Neural cell (in vitro differentiated cells): ENCODE data around the gene DPPA4. TPM values are rescaled to one million over a fixed set of nuclear protein-coding genes. Genes with fewer than 3 reads are reported as not detected.

Experiments
- H2AFZ ChIP-seq: fragments of 200-600, 300-800 bp; sonication (generic), shearing (Covaris generic); 2 replicates; pipeline ENCODE4 v1.6.0; 2014; ENCODE audit warnings: low read depth, mild to moderate bottlenecking, antibody characterized with exemption, low read length, moderate library complexity
- H3F3A ChIP-seq: fragments of 200-600 bp; shearing (Covaris generic); 2 replicates; pipeline ENCODE4 v1.6.1; 2016; ENCODE audit warnings: mild to moderate bottlenecking, moderate library complexity, mixed read lengths, antibody characterized with exemption, low read length; ENCODE audit not compliant: insufficient read depth, poor library complexity, severe bottlenecking
- H3K27ac ChIP-seq: fragments of 200-600, 300-800 bp; sonication (generic), shearing (Covaris generic); 2 replicates; pipeline ENCODE4 v1.5.1; 2014; ENCODE audit warnings: mild to moderate bottlenecking, low read length, moderate library complexity
- H3K27me3 ChIP-seq: fragments of 300-800, 200-600 bp; sonication (generic), shearing (Covaris generic); 2 replicates; pipeline ENCODE4 v1.6.0; 2014; ENCODE audit warnings: mild to moderate bottlenecking, low read depth, low read length, moderate library complexity; ENCODE audit not compliant: insufficient read depth
- H3K36me3 ChIP-seq: fragments of 300-800, 200-600 bp; sonication (generic), shearing (Covaris generic); 2 replicates; pipeline ENCODE4 v1.5.1; 2014; ENCODE audit warnings: mild to moderate bottlenecking, antibody characterized with exemption, low read length, moderate library complexity; ENCODE audit not compliant: insufficient read depth
- H3K4me2 ChIP-seq: fragments of 300-800, 200-600 bp; sonication (generic), shearing (Covaris generic); 2 replicates; pipeline ENCODE4 v1.6.0; 2014; ENCODE audit warnings: mild to moderate bottlenecking, low read length
- H3K4me3 ChIP-seq: fragments of 300-800, 200-600 bp; sonication (generic), shearing (Covaris generic); 2 replicates; pipeline ENCODE4 v1.5.1; 2014; ENCODE audit warnings: mild to moderate bottlenecking, low read length, moderate library complexity
- H3K79me2 ChIP-seq: fragments of 200-600 bp; shearing (Covaris generic); replicated peaks from 2 replicates; pipeline ENCODE4 v1.6.0; 2014; ENCODE audit warnings: mild to moderate bottlenecking, low read length, moderate library complexity; ENCODE audit not compliant: insufficient read depth
- H3K9ac ChIP-seq: fragments of 300-800, 200-600 bp; sonication (generic), shearing (Covaris generic); 2 replicates; pipeline ENCODE4 v1.6.1; 2016; ENCODE audit warnings: mild to moderate bottlenecking, low read length, mixed read lengths
- H3K9me2 ChIP-seq: fragments of 200-600 bp; shearing (Covaris generic); 2 replicates; pipeline ENCODE4 v1.6.1; 2016; ENCODE audit warnings: mild to moderate bottlenecking, low read length, mixed read lengths; ENCODE audit not compliant: insufficient read depth
- H3K9me3 ChIP-seq: fragments of 200-600, 300-800 bp; sonication (generic), shearing (Covaris generic); 2 replicates; pipeline ENCODE4 v1.6.1; 2016; ENCODE audit warnings: mild to moderate bottlenecking, mixed run types, low read length, moderate library complexity, mixed read lengths
- H4K20me1 ChIP-seq: fragments of 200-600 bp; shearing (Covaris generic); 2 replicates; pipeline ENCODE4 v1.6.1; 2016; ENCODE audit warnings: mild to moderate bottlenecking, mixed run types; ENCODE audit not compliant: insufficient read depth
- CTCF ChIP-seq: fragments of 450-650 bp; IDR thresholded peaks from 2 replicates; pipeline ENCODE4 v1.5.1; 2014; ENCODE audit warnings: antibody characterized with exemption, mild to moderate bottlenecking, moderate library complexity; ENCODE audit not compliant: poor library complexity, severe bottlenecking
- EP300 ChIP-seq: fragments of 450-650 bp; conservative IDR thresholded peaks from 2 replicates; pipeline ENCODE4 v1.6.1; 2014; ENCODE audit warnings: antibody characterized with exemption, mild to moderate bottlenecking, moderate library complexity; ENCODE audit not compliant: poor library complexity, severe bottlenecking
- EZH2 ChIP-seq: fragments of 200-600, 300-800 bp; shearing (Covaris generic), sonication (generic); IDR thresholded peaks from 2 replicates; pipeline ENCODE4 v1.6.1; 2014; ENCODE audit warnings: antibody characterized with exemption, low read length, borderline replicate concordance, mild to moderate bottlenecking; ENCODE audit not compliant: insufficient read depth, poor library complexity, severe bottlenecking
- MXI1 ChIP-seq: fragments of 450-650 bp; conservative IDR thresholded peaks from 2 replicates; pipeline ENCODE4 v1.6.1; 2014; ENCODE audit warnings: antibody characterized with exemption, mild to moderate bottlenecking; ENCODE audit not compliant: poor library complexity, severe bottlenecking
- POLR2AphosphoS5 ChIP-seq: IDR thresholded peaks from 2 replicates; pipeline ENCODE4 v1.6.1; 2012
- RAD21 ChIP-seq: fragments of 450-650 bp; conservative IDR thresholded peaks from 2 replicates; pipeline ENCODE4 v1.6.1; 2014; ENCODE audit warnings: antibody characterized with exemption, mild to moderate bottlenecking, moderate library complexity
- REST ChIP-seq: IDR thresholded peaks from 2 replicates; pipeline ENCODE4 v1.6.1; 2012; ENCODE audit warnings: borderline replicate concordance
- SMC3 ChIP-seq: fragments of 450-650 bp; conservative IDR thresholded peaks from 2 replicates; pipeline ENCODE4 v1.6.1; 2014; ENCODE audit warnings: antibody characterized with exemption, mild to moderate bottlenecking, moderate library complexity; ENCODE audit not compliant: poor library complexity
- TAF1 ChIP-seq: IDR thresholded peaks from 2 replicates; pipeline ENCODE4 v1.6.1; 2012; ENCODE audit warnings: low read depth
- polyA plus RNA-seq: library from polyadenylated mRNA; depleted of rRNA; stranded (reverse); fragments of >200 nt; gene quantifications from 2 replicates; pipeline ENCODE4 v1.2.3, GENCODE V29; 2014

Gene DPPA4
- polyA plus RNA-seq, 1 donor from 2014 or later = 1.6 TPM

DNA sequence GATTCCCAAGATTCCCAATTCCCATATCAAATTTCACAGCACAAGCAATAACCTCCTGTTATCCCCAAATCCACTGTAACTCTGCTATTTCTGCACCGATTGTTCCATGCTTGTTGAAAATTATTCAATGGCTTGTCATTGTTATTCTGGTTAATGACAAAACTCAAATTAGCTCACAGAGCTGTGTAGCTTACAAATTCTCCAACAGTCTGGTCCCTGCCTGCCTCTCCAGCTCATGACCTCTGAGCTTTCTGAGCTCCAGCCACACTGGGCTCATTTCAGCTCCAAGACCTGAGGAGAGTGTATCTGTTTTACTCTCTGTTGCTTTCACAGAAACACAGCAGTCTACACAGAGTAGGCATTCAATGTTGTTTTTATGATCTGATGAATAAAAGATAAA lies 24.3 kb downstream of the DPPA4 start:
- H3K9me3 ChIP-seq = no peaks in the 10 kb centered on the region
- no peak overlapping the region for H3K4me3 ChIP-seq
- H2AFZ ChIP-seq = no peak overlapping the region
- H3K27ac ChIP-seq = no peak overlapping the region
- no peak overlapping the region for H3K9ac ChIP-seq
- no peaks in the 10 kb centered on the region for H3K27me3 ChIP-seq
- H3F3A ChIP-seq = no peaks in the 10 kb centered on the region
- no peaks in the 10 kb centered on the region for H4K20me1 ChIP-seq
- TF ChIP-seq EZH2 = no peak
- TF ChIP-seq REST = no peak
- no peak for TF ChIP-seq RAD21
- no peak for TF ChIP-seq MXI1
- no peak for TF ChIP-seq SMC3
- no peak for TF ChIP-seq POLR2AphosphoS5
- TF ChIP-seq CTCF = no peak
- no peak for TF ChIP-seq EP300
- TF ChIP-seq TAF1 = no peak
- H3K4me2 ChIP-seq = no peak overlapping the region
- no peaks in the 10 kb centered on the region for H3K9me2 ChIP-seq
- H3K79me2 ChIP-seq = no peaks in the 10 kb centered on the region
- no peaks in the 10 kb centered on the region for H3K36me3 ChIP-seq

GRCh38 chr3:109297496-109297895 lies 39.9 kb downstream of the DPPA4 start:
- Histone ChIP-seq H3K4me2 (no peak overlapping the region), H3K79me2 (no peaks in the 10 kb centered on the region), H2AFZ (no peak overlapping the region), H4K20me1 (no peaks in the 10 kb centered on the region), H3K9ac (no peak overlapping the region), H3K36me3 (no peaks in the 10 kb centered on the region), H3K9me3 (no peaks in the 10 kb centered on the region), H3F3A (no peaks in the 10 kb centered on the region), H3K9me2 (no peaks in the 10 kb centered on the region), H3K27me3 (no peaks in the 10 kb centered on the region), H3K27ac (no peak overlapping the region), H3K4me3 (no peak overlapping the region)
- TF ChIP-seq SMC3 (no peak), EP300 (no peak), CTCF (no peak), TAF1 (no peak), REST (no peak), EZH2 (no peak), RAD21 (no peak), POLR2AphosphoS5 (no peak), MXI1 (no peak)
